SK-N-SH treated with all-trans-retinoic acid at 6 μM for 48 hours (cell line): ENCODE measurements around the gene METTL1.

Source experiments
- ARNTL ChIP-seq: fragments of 450-650 bp; formaldehyde crosslinking; IDR thresholded peaks from 2 replicates; pipeline ENCODE4 v1.5.0; 2020; ENCODE audit warnings: low read depth, mild to moderate bottlenecking, moderate library complexity, borderline replicate concordance
- BACH2 ChIP-seq: fragments of 250-450 bp; sonication (Bioruptor Pico); IDR thresholded peaks from 2 replicates; pipeline ENCODE4 v1.9.0; 2021; ENCODE audit warnings: mild to moderate bottlenecking, borderline replicate concordance
- ESRRG ChIP-seq: fragments of 250-450 bp; sonication (Bioruptor Pico); IDR thresholded peaks from 2 replicates; pipeline ENCODE4 v1.6.1; 2021; ENCODE audit warnings: mild to moderate bottlenecking
- OSR1 ChIP-seq: fragments of 250-450 bp; sonication (Bioruptor Pico); IDR thresholded peaks from 2 replicates; pipeline ENCODE4 v1.8.0; 2022; ENCODE audit warnings: moderate library complexity, mild to moderate bottlenecking, inconsistent platforms
- RARB ChIP-seq: fragments of 250-450 bp; sonication (Bioruptor Pico); IDR thresholded peaks from 2 replicates; pipeline ENCODE4 v1.8.0; 2021; ENCODE audit warnings: mild to moderate bottlenecking, moderate library complexity
- ZNF565 ChIP-seq: fragments of 450-650 bp; formaldehyde crosslinking; conservative IDR thresholded peaks from 2 replicates; pipeline ENCODE4 v1.5.0; 2020; ENCODE audit warnings: low read depth, mild to moderate bottlenecking, moderate library complexity
- ZNF70 ChIP-seq: fragments of 450-650 bp; formaldehyde crosslinking; IDR thresholded peaks from 2 replicates; pipeline ENCODE4 v1.5.0; 2020; ENCODE audit warnings: mild to moderate bottlenecking, moderate library complexity
- ZNF8 ChIP-seq: fragments of 450-650 bp; formaldehyde crosslinking; IDR thresholded peaks from 2 replicates; pipeline ENCODE4 v1.5.0; 2020; ENCODE audit warnings: mild to moderate bottlenecking, moderate library complexity
- TF ChIP-seq, protein P1 (sequence below): fragments of 250-450 bp; sonication (Bioruptor Pico); IDR thresholded peaks from 2 replicates; pipeline ENCODE4 v1.8.0; 2021; ENCODE audit warnings: low read depth, mild to moderate bottlenecking, moderate library complexity, borderline replicate concordance
- TF ChIP-seq, protein P2 (sequence below): fragments of 250-450 bp; sonication (Bioruptor Pico); IDR thresholded peaks from 2 replicates; pipeline ENCODE4 v1.8.0; 2020; ENCODE audit warnings: mild to moderate bottlenecking, moderate library complexity, borderline replicate concordance
- TF ChIP-seq, protein P3 (sequence below): fragments of 250-450 bp; sonication (Bioruptor Pico); IDR thresholded peaks from 2 replicates; pipeline ENCODE4 v1.5.1; 2021; ENCODE audit warnings: mild to moderate bottlenecking, moderate library complexity

DNA sequence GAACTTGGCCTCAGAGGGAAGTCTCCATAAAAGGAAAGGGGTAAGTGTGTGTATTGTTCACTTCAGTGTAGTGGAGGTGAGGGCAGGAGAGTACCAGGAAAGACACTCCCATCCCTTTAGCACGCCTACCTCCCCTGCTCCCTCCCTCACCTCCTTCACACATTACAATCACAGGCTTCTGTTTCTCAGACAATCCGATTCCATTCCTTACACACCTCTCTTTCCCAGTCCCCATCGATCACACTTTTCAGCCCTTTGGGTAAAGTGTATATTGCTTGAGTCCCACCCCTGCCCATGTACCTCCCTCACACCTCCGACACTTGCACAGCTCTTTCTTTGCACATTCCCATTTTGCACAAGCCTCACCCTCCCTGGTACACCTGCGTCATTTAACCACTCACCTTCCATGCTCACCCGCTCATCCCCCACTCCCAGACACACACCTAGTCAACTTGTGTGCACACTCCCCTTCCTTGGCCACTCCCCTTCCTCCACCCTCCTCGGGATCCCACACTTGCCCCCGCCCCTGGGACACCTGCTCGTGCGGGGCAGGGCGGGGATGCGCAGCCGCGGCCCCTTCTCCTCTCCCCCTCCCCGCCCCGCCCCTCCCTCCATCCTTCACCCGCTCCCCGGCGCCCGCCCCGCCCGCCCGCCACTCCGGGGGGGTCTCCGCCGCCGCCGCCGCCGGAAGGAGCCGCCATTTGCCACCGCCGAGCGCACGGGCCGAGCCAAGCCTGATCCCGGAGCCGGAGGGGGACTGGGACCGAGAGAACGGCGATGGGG is 17.3 kb downstream of the METTL1 start, which contains the start of gene MARCHF9:
- no peak for TF ChIP-seq OSR1
- no peak for TF ChIP-seq ZNF8 (CRISPR knock-in tag)
- TF ChIP-seq RARB (CRISPR knock-in tag), result no peak
- TF ChIP-seq, protein P1, sequence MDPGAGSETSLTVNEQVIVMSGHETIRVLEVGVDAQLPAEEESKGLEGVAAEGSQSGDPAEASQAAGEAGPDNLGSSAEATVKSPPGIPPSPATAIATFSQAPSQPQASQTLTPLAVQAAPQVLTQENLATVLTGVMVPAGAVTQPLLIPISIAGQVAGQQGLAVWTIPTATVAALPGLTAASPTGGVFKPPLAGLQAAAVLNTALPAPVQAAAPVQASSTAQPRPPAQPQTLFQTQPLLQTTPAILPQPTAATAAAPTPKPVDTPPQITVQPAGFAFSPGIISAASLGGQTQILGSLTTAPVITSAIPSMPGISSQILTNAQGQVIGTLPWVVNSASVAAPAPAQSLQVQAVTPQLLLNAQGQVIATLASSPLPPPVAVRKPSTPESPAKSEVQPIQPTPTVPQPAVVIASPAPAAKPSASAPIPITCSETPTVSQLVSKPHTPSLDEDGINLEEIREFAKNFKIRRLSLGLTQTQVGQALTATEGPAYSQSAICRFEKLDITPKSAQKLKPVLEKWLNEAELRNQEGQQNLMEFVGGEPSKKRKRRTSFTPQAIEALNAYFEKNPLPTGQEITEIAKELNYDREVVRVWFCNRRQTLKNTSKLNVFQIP (CRISPR knock-in tag), result no peak
- TF ChIP-seq ESRRG, result no peak
- no peak for TF ChIP-seq ZNF70 (CRISPR knock-in tag)
- TF ChIP-seq, protein P2, sequence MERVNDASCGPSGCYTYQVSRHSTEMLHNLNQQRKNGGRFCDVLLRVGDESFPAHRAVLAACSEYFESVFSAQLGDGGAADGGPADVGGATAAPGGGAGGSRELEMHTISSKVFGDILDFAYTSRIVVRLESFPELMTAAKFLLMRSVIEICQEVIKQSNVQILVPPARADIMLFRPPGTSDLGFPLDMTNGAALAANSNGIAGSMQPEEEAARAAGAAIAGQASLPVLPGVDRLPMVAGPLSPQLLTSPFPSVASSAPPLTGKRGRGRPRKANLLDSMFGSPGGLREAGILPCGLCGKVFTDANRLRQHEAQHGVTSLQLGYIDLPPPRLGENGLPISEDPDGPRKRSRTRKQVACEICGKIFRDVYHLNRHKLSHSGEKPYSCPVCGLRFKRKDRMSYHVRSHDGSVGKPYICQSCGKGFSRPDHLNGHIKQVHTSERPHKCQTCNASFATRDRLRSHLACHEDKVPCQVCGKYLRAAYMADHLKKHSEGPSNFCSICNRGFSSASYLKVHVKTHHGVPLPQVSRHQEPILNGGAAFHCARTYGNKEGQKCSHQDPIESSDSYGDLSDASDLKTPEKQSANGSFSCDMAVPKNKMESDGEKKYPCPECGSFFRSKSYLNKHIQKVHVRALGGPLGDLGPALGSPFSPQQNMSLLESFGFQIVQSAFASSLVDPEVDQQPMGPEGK (CRISPR knock-in tag), result no peak
- TF ChIP-seq ZNF565 (CRISPR knock-in tag), result no peak
- TF ChIP-seq, protein P3, sequence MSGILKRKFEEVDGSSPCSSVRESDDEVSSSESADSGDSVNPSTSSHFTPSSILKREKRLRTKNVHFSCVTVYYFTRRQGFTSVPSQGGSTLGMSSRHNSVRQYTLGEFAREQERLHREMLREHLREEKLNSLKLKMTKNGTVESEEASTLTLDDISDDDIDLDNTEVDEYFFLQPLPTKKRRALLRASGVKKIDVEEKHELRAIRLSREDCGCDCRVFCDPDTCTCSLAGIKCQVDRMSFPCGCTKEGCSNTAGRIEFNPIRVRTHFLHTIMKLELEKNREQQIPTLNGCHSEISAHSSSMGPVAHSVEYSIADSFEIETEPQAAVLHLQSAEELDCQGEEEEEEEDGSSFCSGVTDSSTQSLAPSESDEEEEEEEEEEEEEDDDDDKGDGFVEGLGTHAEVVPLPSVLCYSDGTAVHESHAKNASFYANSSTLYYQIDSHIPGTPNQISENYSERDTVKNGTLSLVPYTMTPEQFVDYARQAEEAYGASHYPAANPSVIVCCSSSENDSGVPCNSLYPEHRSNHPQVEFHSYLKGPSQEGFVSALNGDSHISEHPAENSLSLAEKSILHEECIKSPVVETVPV, result no peak
- no peak for TF ChIP-seq BACH2
- no peak for TF ChIP-seq ARNTL (CRISPR knock-in tag)
